Measurements from ENCODE around the gene A3GALT2.
A peak's percentile ranks its signal among the peaks of the same experiment; 100 is the strongest.

Gene A3GALT2

GRCh38 chr1:33353531-33353930, 32.6 kb upstream of the A3GALT2 start:
- DNase-seq (ENCODE audit: low read depth): no peak
- H3K4me3 ChIP-seq (ENCODE audit: control insufficient read depth, low read depth, low read length): no peak overlapping the region
- TF ChIP-seq CTCF (IDR thresholded peaks at IDR 0.05; ENCODE audit: control insufficient read depth, insufficient read depth, low read depth, low read length, missing control alignments): no peak

- no peak overlapping the region for H3K4me3 ChIP-seq (ENCODE audit: control insufficient read depth, low read depth, low read length)
- no peak for TF ChIP-seq CTCF (IDR thresholded peaks at IDR 0.05; ENCODE audit: control insufficient read depth, insufficient read depth, low read depth, low read length, missing control alignments)
- no peak for DNase-seq (ENCODE audit: low read depth)
These were observed 30.4 kb upstream of the A3GALT2 start for GRCh38 chr1:33351281-33351660.

GRCh38 chr1:33350611-33351280, 29.8 kb upstream of the A3GALT2 start:
- TF ChIP-seq CTCF (IDR thresholded peaks at IDR 0.05; ENCODE audit: control insufficient read depth, insufficient read depth, low read depth, low read length, missing control alignments): no peak
- no peak for DNase-seq (ENCODE audit: low read depth)
- peak overlapping the region; percentile 60 for H3K4me3 ChIP-seq (ENCODE audit: control insufficient read depth, low read depth, low read length)

- no peak for DNase-seq (ENCODE audit: low read depth)
- peak overlapping the region; percentile 71 for H3K4me3 ChIP-seq (ENCODE audit: control insufficient read depth, low read depth, low read length)
- no peak for TF ChIP-seq CTCF (IDR thresholded peaks at IDR 0.05; ENCODE audit: control insufficient read depth, insufficient read depth, low read depth, low read length, missing control alignments)
These were observed 29.1 kb upstream of the A3GALT2 start for GRCh38 chr1:33349778-33350610.

GRCh38 chr1:33349081-33349759, 28.3 kb upstream of the A3GALT2 start:
- no peak for DNase-seq (ENCODE audit: low read depth)

More at GRCh38 chr1:33349081-33349759, 28.3 kb upstream of the A3GALT2 start:
- H3K4me3 ChIP-seq (ENCODE audit: control insufficient read depth, low read depth, low read length): peak overlapping the region; percentile 71
- TF ChIP-seq CTCF (IDR thresholded peaks at IDR 0.05; ENCODE audit: control insufficient read depth, insufficient read depth, low read depth, low read length, missing control alignments): no peak

Measured in AG09309 (cell line).